Measurements from ENCODE around the gene IL1RAPL2.
"Not testable (repeated sequence)": the region's sequence is repeated elsewhere in the genome, so short reads cannot be mapped to it uniquely, and the experiment has no call there.

Gene IL1RAPL2

DNA sequence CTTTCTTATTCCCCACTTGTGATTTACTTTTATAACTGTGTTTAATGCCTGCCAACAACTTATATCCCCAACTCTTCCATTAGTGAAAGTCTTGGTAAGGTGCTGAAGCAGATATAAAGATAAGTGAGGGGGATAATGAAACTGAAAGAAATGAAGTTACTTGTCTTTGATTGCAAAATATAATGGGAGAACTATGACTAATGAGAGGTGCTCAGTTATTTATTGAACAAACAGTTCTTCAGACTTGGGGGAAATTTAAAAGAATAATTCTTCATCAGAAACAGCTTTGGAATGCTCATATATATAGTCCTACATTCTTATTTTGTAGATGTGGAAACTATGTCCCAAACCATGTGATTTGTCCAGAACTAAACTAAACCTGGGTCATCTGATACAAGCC, 441.0 kb downstream of the IL1RAPL2 start:
- Mint-ChIP-seq H3K4me3 (no peak overlapping the region), H3K4me1 (no peaks in the 10 kb centered on the region), H3K27me3 (no peaks in the 10 kb centered on the region), H3K27ac (ENCODE audit: low read depth) (no peak overlapping the region), H3K36me3 (ENCODE audit: insufficient read depth) (no peaks in the 10 kb centered on the region), H3K9me3 (peaks cover 8% of the 10 kb centered on the region)
- DNase-seq (ENCODE audit: low spot score in 2 of 2) (no peak), ATAC-seq (replicated peaks; ENCODE audit: extremely low read depth, poor library complexity, severe bottlenecking) (no peak)

- Mint-ChIP-seq H3K9me3 (peaks cover 4% of the 10 kb centered on the region), H3K36me3 (ENCODE audit: insufficient read depth) (no peaks in the 10 kb centered on the region), H3K27me3 (no peaks in the 10 kb centered on the region), H3K27ac (ENCODE audit: low read depth) (no peak overlapping the region), H3K4me1 (no peaks in the 10 kb centered on the region), H3K4me3 (no peak overlapping the region)
- DNase-seq (ENCODE audit: low spot score in 2 of 2) (no peak), ATAC-seq (replicated peaks; ENCODE audit: extremely low read depth, poor library complexity, severe bottlenecking) (no peak)
Measured at GRCh38 chrX:105013719-105014118, 447.7 kb downstream of the IL1RAPL2 start.

DNA sequence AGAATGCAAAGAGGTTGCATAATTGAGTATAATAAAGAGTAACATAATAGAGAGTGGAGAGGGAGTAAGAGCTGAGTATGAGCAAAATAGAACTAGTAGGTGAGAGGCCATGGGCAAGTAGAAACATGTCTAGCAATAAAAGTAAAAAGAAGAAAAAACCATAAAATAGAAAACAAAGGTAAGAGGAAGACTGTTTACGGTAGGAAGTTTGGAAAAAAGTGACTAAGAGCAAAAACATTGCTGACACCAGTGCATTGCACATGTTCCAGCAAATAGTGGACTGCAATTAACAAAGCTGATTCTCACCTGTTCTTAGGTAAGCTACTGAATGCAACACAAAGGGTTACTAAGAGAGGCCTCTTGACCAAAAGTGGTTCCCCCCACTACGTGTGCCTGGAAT, 451.6 kb downstream of the IL1RAPL2 start:
- ATAC-seq (replicated peaks; ENCODE audit: extremely low read depth, poor library complexity, severe bottlenecking) (no peak), DNase-seq (ENCODE audit: low spot score in 2 of 2) (no peak)
- no peaks in the 10 kb centered on the region for H3K27me3 Mint-ChIP-seq
- H3K27ac Mint-ChIP-seq (ENCODE audit: low read depth) = no peak overlapping the region
- H3K9me3 Mint-ChIP-seq = peaks cover 4% of the 10 kb centered on the region
- no peaks in the 10 kb centered on the region for H3K4me1 Mint-ChIP-seq
- H3K4me3 Mint-ChIP-seq = no peak overlapping the region
- no peaks in the 10 kb centered on the region for H3K36me3 Mint-ChIP-seq (ENCODE audit: insufficient read depth)

DNA sequence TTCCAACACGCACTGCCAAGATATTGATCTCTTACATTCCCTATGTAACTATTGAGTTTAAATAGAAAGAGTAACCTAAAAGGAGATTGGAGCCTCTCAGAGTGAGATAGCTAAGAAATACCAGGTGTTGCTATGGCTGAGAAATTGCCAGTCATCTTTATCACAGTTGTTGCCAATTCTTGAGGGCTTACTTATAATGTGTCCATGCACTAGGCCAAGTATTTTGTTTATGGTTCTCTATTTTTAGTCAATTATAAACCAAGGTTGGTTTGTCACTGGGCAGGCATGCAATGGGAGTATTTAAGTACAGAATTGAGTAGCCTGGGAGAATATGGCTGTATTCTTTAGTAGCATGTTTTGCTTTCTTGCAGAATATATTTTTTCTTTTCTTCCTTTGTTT, 452.9 kb downstream of the IL1RAPL2 start:
- no peaks in the 10 kb centered on the region for H3K27me3 Mint-ChIP-seq
- ATAC-seq (replicated peaks; ENCODE audit: extremely low read depth, poor library complexity, severe bottlenecking) (no peak), DNase-seq (ENCODE audit: low spot score in 2 of 2) (no peak)
- no peaks in the 10 kb centered on the region for H3K4me1 Mint-ChIP-seq
- H3K9me3 Mint-ChIP-seq = peaks cover 4% of the 10 kb centered on the region
- H3K36me3 Mint-ChIP-seq (ENCODE audit: insufficient read depth) = no peaks in the 10 kb centered on the region
- H3K27ac Mint-ChIP-seq (ENCODE audit: low read depth) = no peak overlapping the region
- H3K4me3 Mint-ChIP-seq = no peak overlapping the region

DNA sequence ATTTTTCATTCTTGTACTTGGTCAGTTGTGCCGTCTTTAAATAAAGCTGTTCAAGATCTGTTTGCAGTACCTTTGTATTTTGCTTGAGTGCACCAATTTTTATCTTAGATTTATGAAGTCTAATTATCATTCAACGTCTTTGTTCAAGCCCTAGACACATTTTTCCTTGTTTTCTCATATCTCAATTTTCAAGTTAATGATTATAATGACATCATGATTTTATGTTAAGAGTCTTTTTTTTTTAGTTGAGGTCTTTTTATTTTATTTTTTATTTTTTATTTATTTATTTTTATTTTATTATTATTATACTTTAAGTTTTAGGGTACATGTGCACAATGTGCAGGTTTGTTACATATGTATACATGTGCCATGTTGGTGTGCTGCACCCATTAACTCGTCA, 463.0 kb downstream of the IL1RAPL2 start:
- not testable (repeated sequence) for H3K27ac Mint-ChIP-seq (ENCODE audit: low read depth); H3K4me1 Mint-ChIP-seq; DNase-seq (ENCODE audit: low spot score in 2 of 2); H3K27me3 Mint-ChIP-seq; H3K36me3 Mint-ChIP-seq (ENCODE audit: insufficient read depth); H3K4me3 Mint-ChIP-seq; ATAC-seq (replicated peaks; ENCODE audit: extremely low read depth, poor library complexity, severe bottlenecking); H3K9me3 Mint-ChIP-seq

- DNase-seq (ENCODE audit: low spot score in 2 of 2) = no peak
- Mint-ChIP-seq H3K4me3 (no peak overlapping the region), H3K4me1 (no peaks in the 10 kb centered on the region), H3K27ac (ENCODE audit: low read depth) (no peak overlapping the region), H3K36me3 (ENCODE audit: insufficient read depth) (no peaks in the 10 kb centered on the region), H3K27me3 (no peaks in the 10 kb centered on the region), H3K9me3 (no peaks in the 10 kb centered on the region)
- ATAC-seq (replicated peaks; ENCODE audit: extremely low read depth, poor library complexity, severe bottlenecking) = no peak
Measured at GRCh38 chrX:105038672-105039328, 472.8 kb downstream of the IL1RAPL2 start.

GRCh38 chrX:105050921-105051320, 484.9 kb downstream of the IL1RAPL2 start:
- H3K9me3 Mint-ChIP-seq = no peaks in the 10 kb centered on the region
- no peaks in the 10 kb centered on the region for H3K27me3 Mint-ChIP-seq
- ATAC-seq (replicated peaks; ENCODE audit: extremely low read depth, poor library complexity, severe bottlenecking) = no peak
- no peak for DNase-seq (ENCODE audit: low spot score in 2 of 2)
- no peaks in the 10 kb centered on the region for H3K36me3 Mint-ChIP-seq (ENCODE audit: insufficient read depth)
- no peak overlapping the region for H3K27ac Mint-ChIP-seq (ENCODE audit: low read depth)
- H3K4me3 Mint-ChIP-seq = no peak overlapping the region
- H3K4me1 Mint-ChIP-seq = no peaks in the 10 kb centered on the region

DNA sequence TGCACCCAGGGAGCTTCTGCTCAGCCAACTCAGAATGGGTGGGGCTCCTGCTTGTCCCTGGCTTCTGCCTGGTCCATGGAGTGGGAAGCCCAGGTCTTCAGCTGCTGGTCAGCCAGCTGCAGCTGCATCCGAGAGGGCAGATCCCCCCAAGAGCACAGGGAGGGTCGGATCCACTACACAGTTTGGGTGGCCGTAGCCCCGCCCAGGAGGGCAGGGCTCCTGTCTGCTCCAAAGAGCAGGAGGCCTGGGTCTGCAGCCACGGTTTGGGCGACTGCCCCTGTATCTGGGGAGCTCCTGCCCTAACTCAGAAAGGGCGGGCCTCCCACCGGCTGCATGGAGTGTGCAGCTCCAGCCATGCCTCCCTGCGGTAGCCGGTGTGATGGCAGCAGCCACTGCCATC, 485.4 kb downstream of the IL1RAPL2 start:
- no peak for DNase-seq (ENCODE audit: low spot score in 2 of 2)
- Mint-ChIP-seq H3K4me1 (no peaks in the 10 kb centered on the region), H3K4me3 (no peak overlapping the region), H3K27ac (ENCODE audit: low read depth) (no peak overlapping the region), H3K27me3 (no peaks in the 10 kb centered on the region), H3K9me3 (no peaks in the 10 kb centered on the region), H3K36me3 (ENCODE audit: insufficient read depth) (no peaks in the 10 kb centered on the region)
- ATAC-seq (replicated peaks; ENCODE audit: extremely low read depth, poor library complexity, severe bottlenecking) = no peak

- no peak overlapping the region for H3K27ac Mint-ChIP-seq (ENCODE audit: low read depth)
- H3K4me3 Mint-ChIP-seq = no peak overlapping the region
- H3K36me3 Mint-ChIP-seq (ENCODE audit: insufficient read depth) = no peaks in the 10 kb centered on the region
- H3K9me3 Mint-ChIP-seq = no peaks in the 10 kb centered on the region
- no peaks in the 10 kb centered on the region for H3K27me3 Mint-ChIP-seq
- no peak for ATAC-seq (replicated peaks; ENCODE audit: extremely low read depth, poor library complexity, severe bottlenecking)
- no peaks in the 10 kb centered on the region for H3K4me1 Mint-ChIP-seq
- no peak for DNase-seq (ENCODE audit: low spot score in 2 of 2)
Measured at GRCh38 chrX:105052926-105053325, 486.9 kb downstream of the IL1RAPL2 start.

GRCh38 chrX:105063743-105064142, 497.7 kb downstream of the IL1RAPL2 start:
- no peak for DNase-seq (ENCODE audit: low spot score in 2 of 2)
- no peak overlapping the region for H3K27ac Mint-ChIP-seq (ENCODE audit: low read depth)
- H3K36me3 Mint-ChIP-seq (ENCODE audit: insufficient read depth) = no peaks in the 10 kb centered on the region

DNA sequence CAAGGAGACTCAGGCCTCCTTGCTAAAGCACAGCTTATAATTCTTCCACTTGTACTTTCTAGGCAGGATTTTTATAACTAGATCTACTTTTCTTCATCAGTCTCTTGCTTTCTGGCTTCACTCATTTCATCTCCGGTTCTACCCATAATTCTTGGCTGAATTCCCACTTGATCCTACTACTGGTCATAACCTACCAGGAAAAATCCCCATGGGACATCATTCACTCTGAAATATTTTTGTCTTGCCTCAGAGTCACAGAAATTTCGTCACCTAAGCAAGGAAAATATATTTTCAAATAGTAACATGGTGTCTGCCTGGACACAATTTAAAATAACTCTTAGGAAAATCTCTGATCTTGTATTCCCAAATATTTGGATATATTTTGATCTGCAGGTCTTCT, 532.2 kb downstream of the IL1RAPL2 start:
- Mint-ChIP-seq H3K9me3 (peaks cover 12% of the 10 kb centered on the region), H3K27ac (ENCODE audit: low read depth) (no peak overlapping the region), H3K36me3 (ENCODE audit: insufficient read depth) (no peaks in the 10 kb centered on the region), H3K4me3 (no peak overlapping the region), H3K4me1 (no peaks in the 10 kb centered on the region), H3K27me3 (no peaks in the 10 kb centered on the region)
- DNase-seq (ENCODE audit: low spot score in 2 of 2) (no peak), ATAC-seq (replicated peaks; ENCODE audit: extremely low read depth, poor library complexity, severe bottlenecking) (no peak)

More at GRCh38 chrX:105063743-105064142, 497.7 kb downstream of the IL1RAPL2 start:
- H3K4me1 Mint-ChIP-seq = no peaks in the 10 kb centered on the region
- H3K27me3 Mint-ChIP-seq = no peaks in the 10 kb centered on the region
- H3K4me3 Mint-ChIP-seq = no peak overlapping the region
- ATAC-seq (replicated peaks; ENCODE audit: extremely low read depth, poor library complexity, severe bottlenecking) = no peak
- H3K9me3 Mint-ChIP-seq = peaks cover 5% of the 10 kb centered on the region

DNA sequence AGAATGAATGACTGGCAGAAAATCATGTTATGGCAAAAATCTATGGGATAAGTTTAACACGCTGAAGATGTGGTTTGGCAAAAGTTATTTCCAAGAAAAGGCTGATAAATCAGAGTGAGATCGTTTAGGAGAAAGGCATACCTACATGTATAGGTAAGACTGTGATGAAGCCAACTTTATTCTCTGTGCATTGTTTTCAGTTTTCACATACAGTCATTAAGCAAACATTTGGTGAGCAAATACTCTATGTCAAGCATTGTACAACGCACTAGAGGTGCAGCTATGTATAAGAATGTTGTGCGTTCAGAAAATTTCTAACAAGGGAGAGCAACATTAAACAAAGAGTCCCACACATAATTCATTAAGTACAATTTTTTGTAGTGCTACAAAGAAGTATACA, 532.8 kb downstream of the IL1RAPL2 start:
- Mint-ChIP-seq H3K27ac (ENCODE audit: low read depth) (no peak overlapping the region), H3K4me1 (no peaks in the 10 kb centered on the region), H3K9me3 (peaks cover 8% of the 10 kb centered on the region), H3K27me3 (no peaks in the 10 kb centered on the region), H3K36me3 (ENCODE audit: insufficient read depth) (no peaks in the 10 kb centered on the region), H3K4me3 (no peak overlapping the region)
- DNase-seq (ENCODE audit: low spot score in 2 of 2) (no peak), ATAC-seq (replicated peaks; ENCODE audit: extremely low read depth, poor library complexity, severe bottlenecking) (no peak)

DNA sequence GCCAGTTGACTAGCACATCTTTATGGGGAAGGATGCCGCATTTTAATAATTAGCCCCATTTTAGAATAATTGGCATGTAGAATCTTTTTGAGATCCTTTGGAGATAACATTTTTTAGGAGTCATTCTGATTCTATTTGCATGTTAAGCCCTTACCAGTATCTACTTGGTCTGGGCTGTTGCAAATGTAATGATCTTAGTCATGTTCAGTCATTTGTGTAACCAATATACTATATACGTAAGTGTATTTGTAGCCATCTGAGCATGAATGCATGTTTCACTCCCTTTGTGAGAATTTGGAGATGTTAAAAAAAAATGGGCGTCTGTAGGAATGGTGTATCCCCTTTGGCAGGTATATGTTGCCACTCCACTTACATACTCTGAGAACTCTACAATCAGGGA, 535.4 kb downstream of the IL1RAPL2 start:
- H3K36me3 Mint-ChIP-seq (ENCODE audit: insufficient read depth) = no peaks in the 10 kb centered on the region
- no peaks in the 10 kb centered on the region for H3K4me1 Mint-ChIP-seq
- no peak for ATAC-seq (replicated peaks; ENCODE audit: extremely low read depth, poor library complexity, severe bottlenecking)
- peaks cover 8% of the 10 kb centered on the region for H3K9me3 Mint-ChIP-seq
- no peak overlapping the region for H3K27ac Mint-ChIP-seq (ENCODE audit: low read depth)
- DNase-seq (ENCODE audit: low spot score in 2 of 2) = no peak
- no peaks in the 10 kb centered on the region for H3K27me3 Mint-ChIP-seq
- H3K4me3 Mint-ChIP-seq = no peak overlapping the region

- H3K27ac Mint-ChIP-seq (ENCODE audit: low read depth) = no peak overlapping the region
- peaks cover 9% of the 10 kb centered on the region for H3K9me3 Mint-ChIP-seq
- no peak for ATAC-seq (replicated peaks; ENCODE audit: extremely low read depth, poor library complexity, severe bottlenecking)
- no peaks in the 10 kb centered on the region for H3K36me3 Mint-ChIP-seq (ENCODE audit: insufficient read depth)
- H3K27me3 Mint-ChIP-seq = no peaks in the 10 kb centered on the region
- DNase-seq (ENCODE audit: low spot score in 2 of 2) = no peak
- no peak overlapping the region for H3K4me3 Mint-ChIP-seq
- no peaks in the 10 kb centered on the region for H3K4me1 Mint-ChIP-seq
Measured at GRCh38 chrX:105109936-105110335, 543.9 kb downstream of the IL1RAPL2 start.
